Thoracic aorta (tissue), 2 donors: ENCODE measurements around the gene PNPLA6. TPM values are rescaled to one million over a fixed set of nuclear protein-coding genes. Genes with fewer than 3 reads are reported as not detected.

Experiments used
- ATAC-seq: fragments of 150-250 bp; one replicate; pipeline ENCODE4 v1.8.0; 2017; ENCODE audit warnings: low read depth; ENCODE audit not compliant: insufficient number of reproducible peaks, low FRiP score
- DNase-seq: peaks from one replicate; pipeline ENCODE4 v3.0.0-alpha.2; 2020; ENCODE audit warnings: low spot score
- H3K27ac ChIP-seq, 2 donors: fragments of 200-600 bp; sonication (generic); 1 replicate in 1 of 2; 2 replicates in 1 of 2; pipeline ENCODE4 v1.5.1; 2016; ENCODE audit warnings: mild to moderate bottlenecking in 2 of 2, moderate library complexity in 2 of 2
- H3K27me3 ChIP-seq: fragments of 200-600 bp; sonication (generic); replicated peaks from 2 replicates; pipeline ENCODE4 v1.6.0; 2016; ENCODE audit warnings: mild to moderate bottlenecking; ENCODE audit not compliant: insufficient read depth
- H3K36me3 ChIP-seq: fragments of 200-600 bp; sonication (generic); one replicate; pipeline ENCODE4 v1.5.1; 2016
- H3K4me1 ChIP-seq, 2 donors: fragments of 200-600 bp; sonication (generic); 1 replicate in 1 of 2; 2 replicates in 1 of 2; pipeline versions ENCODE4 v1.5.1 to v1.6.0; 2016; ENCODE audit warnings: low read depth in 2 of 2, mild to moderate bottlenecking in 1 of 2; ENCODE audit not compliant: control insufficient read depth in 1 of 2
- H3K4me3 ChIP-seq: fragments of 200-600 bp; sonication (generic); 2 replicates; pipeline ENCODE4 v1.5.1; 2016; ENCODE audit warnings: mild to moderate bottlenecking
- H3K9me3 ChIP-seq: fragments of 200-600 bp; sonication (generic); 2 replicates; pipeline ENCODE4 v1.5.1; 2016
- total RNA-seq, 2 donors: library from RNA; depleted of rRNA; stranded (reverse); fragments of >200 nt; gene quantifications; one replicate each; pipeline versions ENCODE4 v1.1.0 to v1.2.3, GENCODE V29; 2016
- TF ChIP-seq, protein P1 (sequence below): fragments of 200-600 bp; sonication (generic); IDR thresholded peaks from one replicate; pipeline ENCODE4 v1.5.1; 2019; ENCODE audit warnings: antibody characterized with exemption

PNPLA6 gene
- total RNA-seq, 2 donors from 2014 or later: 128 to 143 TPM

DNA sequence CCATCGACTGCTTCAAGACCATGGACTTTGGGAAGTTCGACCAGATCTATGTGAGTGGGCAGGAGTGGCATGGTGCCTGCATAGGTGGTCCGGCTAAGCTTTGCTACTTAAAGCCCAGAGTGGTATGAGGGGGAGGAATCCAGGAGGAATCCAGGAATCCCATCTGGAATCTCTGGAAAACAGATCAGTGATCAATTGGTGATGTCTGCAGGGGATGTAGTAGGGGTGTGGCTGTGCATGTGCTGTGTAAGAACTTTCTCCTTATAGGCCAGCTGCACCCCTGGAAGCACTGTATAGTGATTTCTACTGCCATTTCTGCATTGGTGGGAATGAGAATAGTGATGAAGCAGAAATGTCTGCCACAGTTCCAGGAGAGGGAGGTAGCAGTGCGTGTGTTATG, 23.6 kb downstream of the PNPLA6 start:
- DNase-seq: no peak
- H3K9me3 ChIP-seq: no peaks in the 10 kb centered on the region
- no peak overlapping the region for H3K4me3 ChIP-seq
- TF ChIP-seq, protein P1, sequence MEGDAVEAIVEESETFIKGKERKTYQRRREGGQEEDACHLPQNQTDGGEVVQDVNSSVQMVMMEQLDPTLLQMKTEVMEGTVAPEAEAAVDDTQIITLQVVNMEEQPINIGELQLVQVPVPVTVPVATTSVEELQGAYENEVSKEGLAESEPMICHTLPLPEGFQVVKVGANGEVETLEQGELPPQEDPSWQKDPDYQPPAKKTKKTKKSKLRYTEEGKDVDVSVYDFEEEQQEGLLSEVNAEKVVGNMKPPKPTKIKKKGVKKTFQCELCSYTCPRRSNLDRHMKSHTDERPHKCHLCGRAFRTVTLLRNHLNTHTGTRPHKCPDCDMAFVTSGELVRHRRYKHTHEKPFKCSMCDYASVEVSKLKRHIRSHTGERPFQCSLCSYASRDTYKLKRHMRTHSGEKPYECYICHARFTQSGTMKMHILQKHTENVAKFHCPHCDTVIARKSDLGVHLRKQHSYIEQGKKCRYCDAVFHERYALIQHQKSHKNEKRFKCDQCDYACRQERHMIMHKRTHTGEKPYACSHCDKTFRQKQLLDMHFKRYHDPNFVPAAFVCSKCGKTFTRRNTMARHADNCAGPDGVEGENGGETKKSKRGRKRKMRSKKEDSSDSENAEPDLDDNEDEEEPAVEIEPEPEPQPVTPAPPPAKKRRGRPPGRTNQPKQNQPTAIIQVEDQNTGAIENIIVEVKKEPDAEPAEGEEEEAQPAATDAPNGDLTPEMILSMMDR: no peak
- H3K36me3 ChIP-seq: peaks cover 67% of the 10 kb centered on the region
- no peaks in the 10 kb centered on the region for H3K27me3 ChIP-seq
- H3K4me1 ChIP-seq: no peaks in the 10 kb centered on the region
- no peak for ATAC-seq
- H3K27ac ChIP-seq: no peak overlapping the region

DNA sequence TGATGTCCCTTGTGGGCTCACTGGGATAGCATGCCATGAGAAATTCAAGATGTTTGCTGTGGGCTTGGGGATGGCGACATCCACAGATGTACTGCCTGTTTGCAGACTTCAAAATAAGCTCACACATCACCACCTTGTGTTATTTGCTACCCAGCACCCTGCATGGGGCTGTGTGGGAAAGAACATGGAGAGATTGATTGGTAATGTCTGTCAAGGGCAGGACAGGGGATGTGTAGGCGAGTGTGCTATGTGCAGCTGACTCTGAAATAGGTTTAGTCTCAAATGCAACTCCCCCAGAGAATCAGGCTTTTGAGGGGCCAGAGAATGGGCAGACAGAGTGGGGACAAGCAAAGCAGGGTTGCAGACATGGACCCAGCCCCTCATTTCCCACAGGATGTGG, 24.7 kb downstream of the PNPLA6 start:
- H3K27ac ChIP-seq: no peak overlapping the region
- H3K27me3 ChIP-seq: no peaks in the 10 kb centered on the region
- H3K4me3 ChIP-seq: no peak overlapping the region
- H3K36me3 ChIP-seq: peaks cover 56% of the 10 kb centered on the region
- no peaks in the 10 kb centered on the region for H3K4me1 ChIP-seq
- no peak for DNase-seq
- no peaks in the 10 kb centered on the region for H3K9me3 ChIP-seq
- ATAC-seq: no peak
- TF ChIP-seq, protein P1: no peak

DNA sequence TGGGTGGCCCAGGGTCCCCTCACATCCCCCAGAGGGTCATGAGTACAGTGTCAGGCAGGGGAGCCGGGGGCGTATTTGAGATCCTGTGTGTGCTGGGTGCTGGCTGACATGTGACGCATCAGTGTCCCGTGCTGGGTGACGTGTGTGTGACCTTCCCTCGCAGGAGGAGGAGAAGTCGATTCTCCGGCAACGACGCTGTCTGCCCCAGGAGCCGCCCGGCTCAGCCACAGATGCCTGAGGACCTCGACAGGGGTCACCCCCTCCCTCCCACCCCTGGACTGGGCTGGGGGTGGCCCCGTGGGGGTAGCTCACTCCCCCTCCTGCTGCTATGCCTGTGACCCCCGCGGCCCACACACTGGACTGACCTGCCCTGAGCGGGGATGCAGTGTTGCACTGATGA, 25.8 kb downstream of the PNPLA6 start:
- Histone ChIP-seq H3K4me1 (no peaks in the 10 kb centered on the region), H3K27ac (no peak overlapping the region), H3K4me3 (no peak overlapping the region), H3K27me3 (no peaks in the 10 kb centered on the region), H3K36me3 (peaks cover 49% of the 10 kb centered on the region), H3K9me3 (no peaks in the 10 kb centered on the region)
- no peak for DNase-seq
- no peak for ATAC-seq
- TF ChIP-seq, protein P1: no peak

DNA sequence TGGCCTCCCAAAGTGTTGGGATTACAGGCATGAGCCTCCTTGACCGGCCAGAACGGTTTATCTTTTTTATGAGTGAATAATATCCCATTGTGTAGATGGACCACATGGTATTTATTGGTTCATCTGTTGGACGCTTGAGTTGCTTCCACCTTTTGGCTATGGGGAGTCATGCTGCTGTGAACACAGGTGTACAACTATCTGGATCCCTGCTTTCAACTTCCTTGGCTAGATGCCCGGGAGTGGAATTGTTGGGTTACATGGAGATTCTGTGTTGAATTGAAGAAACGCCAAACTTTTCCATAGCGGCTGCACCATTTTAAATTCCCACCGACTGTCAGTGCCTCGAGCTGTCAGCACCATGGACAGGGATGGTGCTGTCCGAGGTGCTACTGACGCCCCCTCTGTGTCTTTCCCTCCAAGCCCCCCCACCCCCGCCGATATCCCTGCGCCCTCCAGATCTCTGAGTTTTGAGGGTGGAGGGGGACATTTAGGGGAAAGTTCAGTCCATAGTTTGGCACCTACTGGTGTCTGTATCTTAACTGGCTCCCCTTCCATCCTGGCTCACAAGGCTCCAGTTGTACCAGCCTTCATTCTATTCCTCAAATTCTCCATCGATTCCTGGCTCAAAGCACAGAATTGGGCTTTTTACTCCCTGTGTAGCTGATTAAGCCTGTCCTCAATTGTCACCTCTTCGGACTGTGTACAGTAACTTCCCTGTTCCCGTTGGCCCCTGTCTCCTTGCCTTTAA, 27.3 kb downstream of the PNPLA6 start:
- H3K36me3 ChIP-seq: peaks cover 35% of the 10 kb centered on the region
- H3K9me3 ChIP-seq: no peaks in the 10 kb centered on the region
- H3K4me3 ChIP-seq: no peak overlapping the region
- no peak overlapping the region for H3K27ac ChIP-seq
- H3K27me3 ChIP-seq: no peaks in the 10 kb centered on the region
- TF ChIP-seq, protein P1: no peak
- DNase-seq (no peak), ATAC-seq (no peak)
- H3K4me1 ChIP-seq: no peaks in the 10 kb centered on the region

DNA sequence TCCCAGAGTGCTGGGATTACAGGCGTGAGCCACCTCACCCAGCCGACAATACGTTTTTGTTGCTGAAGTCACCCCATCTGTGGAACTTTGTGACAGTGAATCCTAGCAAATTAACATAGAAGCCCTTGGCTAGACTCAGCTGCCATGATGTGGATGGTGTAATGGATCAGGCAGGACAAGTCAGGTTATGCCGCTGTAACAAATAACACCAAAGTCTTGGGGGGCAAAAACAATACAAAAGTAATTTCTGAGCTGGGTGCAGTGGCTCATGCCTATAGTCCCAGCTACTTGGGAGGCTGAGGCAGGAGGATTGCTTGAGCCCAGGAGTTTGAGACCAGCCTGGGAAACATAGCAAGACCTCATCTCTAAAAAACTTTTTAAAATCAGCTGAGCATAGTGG, 29.3 kb downstream of the PNPLA6 start:
- Histone ChIP-seq H3K4me3 (no peak overlapping the region), H3K4me1 (no peaks in the 10 kb centered on the region), H3K9me3 (no peaks in the 10 kb centered on the region), H3K36me3 (peaks cover 14% of the 10 kb centered on the region), H3K27me3 (no peaks in the 10 kb centered on the region), H3K27ac (no peak overlapping the region)
- no peak for DNase-seq
- TF ChIP-seq, protein P1: no peak
- no peak for ATAC-seq
